Measurements from ENCODE around the gene PDE10A.

PDE10A gene

GRCh38 chr6:165658395-165659058 lies 4.5 kb downstream of the PDE10A start:
- DNase-seq (ENCODE audit: extremely low spot score, insufficient read length, low read depth): no peak
- no peak for FAIRE-seq

GRCh38 chr6:165657325-165657680 lies 5.7 kb downstream of the PDE10A start:
- FAIRE-seq (no peak), DNase-seq (ENCODE audit: extremely low spot score, insufficient read length, low read depth) (no peak)

GRCh38 chr6:165656581-165657324 lies 6.3 kb downstream of the PDE10A start:
- FAIRE-seq (no peak), DNase-seq (ENCODE audit: extremely low spot score, insufficient read length, low read depth) (no peak)

- FAIRE-seq (no peak), DNase-seq (ENCODE audit: extremely low spot score, insufficient read length, low read depth) (no peak)
Observed at GRCh38 chr6:165655191-165655590, 7.8 kb downstream of the PDE10A start.

- FAIRE-seq (no peak), DNase-seq (ENCODE audit: extremely low spot score, insufficient read length, low read depth) (no peak)
Observed at GRCh38 chr6:165654144-165654543, 8.9 kb downstream of the PDE10A start.

GRCh38 chr6:165653607-165654006 lies 9.4 kb downstream of the PDE10A start:
- FAIRE-seq (no peak), DNase-seq (ENCODE audit: extremely low spot score, insufficient read length, low read depth) (no peak)

GRCh38 chr6:165653196-165653595 lies 9.8 kb downstream of the PDE10A start:
- FAIRE-seq (no peak), DNase-seq (ENCODE audit: extremely low spot score, insufficient read length, low read depth) (no peak)

GRCh38 chr6:165652766-165653165 lies 10.3 kb downstream of the PDE10A start:
- FAIRE-seq (no peak), DNase-seq (ENCODE audit: extremely low spot score, insufficient read length, low read depth) (no peak)

GRCh38 chr6:165649166-165650137 lies 13.6 kb downstream of the PDE10A start:
- no peak for DNase-seq (ENCODE audit: extremely low spot score, insufficient read length, low read depth)
- FAIRE-seq: no peak

- DNase-seq (ENCODE audit: extremely low spot score, insufficient read length, low read depth) (no peak), FAIRE-seq (no peak)
Observed at GRCh38 chr6:165647041-165647440, 16.0 kb downstream of the PDE10A start.

GRCh38 chr6:165645919-165646318 lies 17.1 kb downstream of the PDE10A start:
- DNase-seq (ENCODE audit: extremely low spot score, insufficient read length, low read depth) (no peak), FAIRE-seq (no peak)

- FAIRE-seq (no peak), DNase-seq (ENCODE audit: extremely low spot score, insufficient read length, low read depth) (no peak)
Observed at GRCh38 chr6:165644586-165645266, 18.3 kb downstream of the PDE10A start.

GRCh38 chr6:165643015-165643414 lies 20.0 kb downstream of the PDE10A start:
- FAIRE-seq: no peak
- no peak for DNase-seq (ENCODE audit: extremely low spot score, insufficient read length, low read depth)

GRCh38 chr6:165641672-165642156 lies 21.3 kb downstream of the PDE10A start:
- FAIRE-seq (no peak), DNase-seq (ENCODE audit: extremely low spot score, insufficient read length, low read depth) (no peak)

- FAIRE-seq (no peak), DNase-seq (ENCODE audit: extremely low spot score, insufficient read length, low read depth) (no peak)
Observed at GRCh38 chr6:165640806-165641205, 22.2 kb downstream of the PDE10A start.

- FAIRE-seq (no peak), DNase-seq (ENCODE audit: extremely low spot score, insufficient read length, low read depth) (no peak)
Observed at GRCh38 chr6:165638530-165638929, 24.5 kb downstream of the PDE10A start.

- DNase-seq (ENCODE audit: extremely low spot score, insufficient read length, low read depth) (no peak), FAIRE-seq (no peak)
Observed at GRCh38 chr6:165637586-165637985, 25.5 kb downstream of the PDE10A start.

GRCh38 chr6:165636402-165637048 lies 26.5 kb downstream of the PDE10A start:
- no peak for FAIRE-seq
- no peak for DNase-seq (ENCODE audit: extremely low spot score, insufficient read length, low read depth)

GRCh38 chr6:165635965-165636364 lies 27.1 kb downstream of the PDE10A start:
- no peak for DNase-seq (ENCODE audit: extremely low spot score, insufficient read length, low read depth)
- FAIRE-seq: no peak
